ENCODE results near the gene UTS2B. TPM values are rescaled to one million over a fixed set of nuclear protein-coding genes. Genes with fewer than 3 reads are reported as not detected.

UTS2B gene, protein sequence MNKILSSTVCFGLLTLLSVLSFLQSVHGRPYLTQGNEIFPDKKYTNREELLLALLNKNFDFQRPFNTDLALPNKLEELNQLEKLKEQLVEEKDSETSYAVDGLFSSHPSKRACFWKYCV
- total RNA-seq (2014; rRNA removed; shearing (Covaris generic)), result 0.28 TPM in 1 of 2 replicates, not detected in the other

DNA sequence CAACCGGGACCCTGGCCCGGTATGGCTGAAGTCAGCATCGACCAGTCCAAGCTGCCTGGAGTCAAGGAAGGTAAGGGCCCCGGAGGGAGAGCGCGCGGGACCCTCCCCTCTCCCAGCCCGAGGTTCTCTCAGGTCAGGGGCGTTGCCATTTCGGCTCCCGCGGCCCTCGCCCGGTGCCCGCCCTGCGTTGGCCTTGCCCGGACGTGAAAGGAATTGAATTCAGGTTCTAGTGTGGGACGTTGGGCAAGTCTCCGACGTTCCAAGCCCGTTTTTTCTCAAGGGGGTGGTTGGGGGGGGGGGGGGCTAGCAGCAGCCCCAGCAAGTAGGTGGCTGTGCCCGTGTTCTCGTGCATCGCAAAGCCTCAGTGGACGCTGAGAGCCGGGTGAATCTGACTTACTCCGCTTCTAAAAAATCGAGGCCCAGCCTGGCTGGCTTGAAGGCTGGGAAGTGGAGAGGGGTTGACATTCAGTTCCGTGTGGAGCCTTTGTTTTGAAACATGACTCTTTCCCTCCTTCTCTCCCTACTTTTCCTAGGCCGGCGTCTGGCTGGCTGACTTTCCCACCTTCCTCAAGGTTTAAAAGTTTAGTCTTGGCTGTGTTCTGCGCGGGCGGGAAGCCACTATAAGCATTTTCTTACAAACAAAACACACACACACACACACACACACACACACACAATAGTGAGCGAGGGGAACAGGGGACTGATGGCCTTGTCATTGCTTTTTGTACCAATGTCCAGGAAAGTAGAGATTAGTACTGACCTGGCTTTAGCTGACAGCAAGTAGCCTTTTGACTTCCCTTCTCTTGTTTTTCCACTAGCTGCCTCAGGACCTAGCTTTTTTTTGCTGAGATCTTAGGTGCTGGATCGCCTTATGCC, at the start of gene UTS2B:
Gene UTS2B, minus strand, starts transcription at position 873 of the 876 bp plus-strand sequence. CDS start 48,337 bp downstream, outside the sequence.
- Histone ChIP-seq H3K4me3 (peak within 1 kb of the TSS; percentile 93), H3K36me3 (no peaks in the 10 kb centered on the region), H3K27ac (peak within 1 kb of the TSS; percentile 89), H3K27me3 (no peaks in the 10 kb centered on the region), H3K9me3 (replicated peaks) (no peaks in the 10 kb centered on the region), H3K4me1 (no peaks in the 10 kb centered on the region)
- peak; percentile 48 to 69 for DNase-seq

DNA sequence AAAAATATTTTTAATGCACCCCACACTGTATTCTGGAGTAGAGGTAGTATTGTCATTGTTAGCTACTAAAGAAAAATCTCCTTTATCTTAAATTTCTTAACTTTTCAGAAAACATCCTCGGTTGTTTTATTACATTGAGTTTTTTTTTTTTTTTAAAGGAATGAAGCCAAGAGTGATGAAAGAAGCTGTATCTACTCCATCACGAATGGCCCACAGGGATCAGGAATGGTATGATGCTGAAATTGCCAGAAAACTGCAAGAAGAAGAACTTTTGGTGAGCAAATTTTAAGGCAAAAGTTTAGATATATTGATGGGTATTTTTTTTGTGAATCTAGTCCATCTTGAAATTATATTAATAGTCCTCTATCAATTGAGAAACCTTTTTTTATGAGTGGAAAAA, 49.7 kb upstream of the UTS2B start:
- DNase-seq, result no peak
- H3K4me1 ChIP-seq, result peaks cover 53% of the 10 kb centered on the region
- H3K27ac ChIP-seq, result no peak overlapping the region
- no peaks in the 10 kb centered on the region for H3K27me3 ChIP-seq
- peaks cover 8% of the 10 kb centered on the region for H3K36me3 ChIP-seq
- no peak overlapping the region for H3K4me3 ChIP-seq
- no peaks in the 10 kb centered on the region for H3K9me3 ChIP-seq (replicated peaks)

DNA sequence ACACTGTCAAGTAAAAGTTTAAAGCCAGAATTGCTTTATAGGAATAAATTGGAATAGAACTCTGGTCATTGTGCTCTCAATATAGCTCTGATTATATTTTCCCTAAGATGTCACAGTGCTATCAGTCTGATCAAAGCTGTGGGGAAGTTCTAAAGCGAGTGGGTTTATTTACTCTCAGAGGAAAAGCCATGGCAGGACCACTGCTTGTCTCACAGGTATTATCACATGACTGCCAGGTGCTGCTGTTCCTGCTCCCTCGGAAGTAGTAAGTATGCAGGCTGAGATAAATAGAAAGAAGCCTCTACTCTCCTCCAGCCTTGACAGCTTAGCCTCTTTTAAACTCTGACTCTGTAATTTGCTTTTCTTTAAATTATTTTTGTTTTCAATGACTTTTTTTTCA, 49.1 kb upstream of the UTS2B start:
- Histone ChIP-seq H3K36me3 (peaks cover 8% of the 10 kb centered on the region), H3K9me3 (replicated peaks) (no peaks in the 10 kb centered on the region), H3K27me3 (no peaks in the 10 kb centered on the region), H3K4me3 (no peak overlapping the region), H3K4me1 (peaks cover 52% of the 10 kb centered on the region), H3K27ac (no peak overlapping the region)
- DNase-seq, result no peak

DNA sequence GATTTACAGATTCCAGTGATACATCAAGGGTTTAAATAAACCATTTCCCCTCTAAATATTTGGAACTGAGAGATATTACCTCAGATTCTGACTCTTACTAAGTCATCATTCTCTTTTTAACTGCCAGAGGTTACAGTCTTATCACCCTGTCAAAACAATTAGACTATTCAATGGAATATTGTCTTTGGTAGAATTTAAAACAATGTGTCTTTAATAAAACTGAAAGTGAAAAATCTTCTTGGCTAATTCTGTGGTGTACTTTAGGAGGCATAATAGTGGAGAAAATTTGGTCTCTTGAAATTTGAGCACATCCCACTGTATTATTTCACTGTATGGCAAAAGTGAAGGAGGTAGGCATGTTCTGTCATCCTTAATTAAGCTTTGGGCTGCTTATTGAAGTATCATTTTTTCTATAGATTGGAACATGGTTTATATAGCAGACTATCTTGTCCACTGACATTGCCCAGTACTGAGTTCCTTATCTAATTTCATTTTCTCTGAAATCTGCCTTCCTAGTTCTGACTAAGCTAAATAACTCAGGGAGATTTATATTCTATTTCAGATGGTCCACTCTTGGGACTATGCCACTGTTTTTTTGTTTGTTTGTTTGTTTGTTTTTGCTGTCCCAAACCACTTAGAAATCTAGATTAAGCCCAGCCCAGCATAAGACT, 48.0 kb upstream of the UTS2B start:
- Histone ChIP-seq H3K27me3 (no peaks in the 10 kb centered on the region), H3K4me3 (no peak overlapping the region), H3K36me3 (peaks cover 8% of the 10 kb centered on the region), H3K4me1 (peaks cover 41% of the 10 kb centered on the region), H3K27ac (peak overlapping the region; percentile 43; the same call in 1 of the 2 replicates), H3K9me3 (replicated peaks) (no peaks in the 10 kb centered on the region)
- DNase-seq, result peak in 1 of 2 experiments; percentile 24

DNA sequence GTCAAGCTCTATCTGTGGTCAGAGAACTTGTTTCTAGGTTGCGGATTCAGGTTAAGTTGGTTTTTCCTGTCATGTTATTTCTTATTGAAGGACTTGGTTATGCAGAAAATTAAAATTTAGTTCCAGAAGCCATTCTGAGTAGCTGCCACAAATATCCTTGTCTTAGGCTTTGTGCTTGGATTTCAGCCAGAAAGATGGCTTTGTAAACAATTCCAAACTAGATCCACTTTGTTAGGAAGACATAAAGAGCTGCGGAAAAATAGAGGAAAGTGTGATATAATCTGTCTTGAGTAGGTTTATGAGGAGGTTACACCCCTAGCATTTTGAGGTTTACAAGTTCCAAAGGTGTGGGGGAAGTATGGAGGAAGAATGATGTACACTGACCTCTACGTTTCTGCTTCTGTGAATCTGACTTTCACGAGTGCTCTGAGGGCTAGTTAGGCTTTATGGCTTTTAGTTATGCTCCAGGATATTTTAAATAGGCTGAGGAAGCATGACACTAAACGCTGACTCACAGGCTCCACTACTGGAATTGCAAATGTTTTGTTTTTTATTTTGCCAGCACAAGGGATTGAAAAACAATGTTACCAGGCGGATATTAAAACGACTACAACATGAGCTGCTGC, 46.3 kb upstream of the UTS2B start:
- Histone ChIP-seq H3K27me3 (no peaks in the 10 kb centered on the region), H3K4me3 (no peak overlapping the region), H3K9me3 (replicated peaks) (no peaks in the 10 kb centered on the region), H3K27ac (peak overlapping the region; percentile 43), H3K36me3 (peaks cover 6% of the 10 kb centered on the region; the same call in 1 of the 2 replicates), H3K4me1 (peaks cover 26% of the 10 kb centered on the region)
- peak in 1 of 2 experiments; percentile 28 for DNase-seq

DNA sequence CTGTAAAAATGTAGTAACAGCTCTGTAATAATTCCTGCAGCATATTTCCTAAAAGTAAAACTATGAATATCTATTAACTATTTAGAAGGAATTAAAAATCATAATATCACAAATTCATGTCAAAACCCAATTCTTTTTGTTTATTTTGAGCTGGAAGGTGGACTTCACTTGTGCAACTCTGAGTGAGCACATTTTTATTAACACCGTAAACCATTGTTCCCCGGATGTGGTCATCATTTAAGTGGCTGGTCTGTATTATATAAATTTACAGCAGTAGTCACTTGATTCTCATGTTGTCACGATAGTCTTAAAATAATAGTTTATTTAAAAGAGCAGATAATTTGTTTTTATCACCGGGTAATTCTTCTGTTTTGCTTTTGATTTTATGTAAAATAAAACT, 43.0 kb upstream of the UTS2B start:
- Histone ChIP-seq H3K4me3 (no peak overlapping the region), H3K27ac (no peak overlapping the region), H3K36me3 (no peaks in the 10 kb centered on the region; the same call in 1 of the 2 replicates), H3K4me1 (peaks cover 26% of the 10 kb centered on the region), H3K27me3 (no peaks in the 10 kb centered on the region), H3K9me3 (replicated peaks) (no peaks in the 10 kb centered on the region)
- DNase-seq, result no peak

DNA sequence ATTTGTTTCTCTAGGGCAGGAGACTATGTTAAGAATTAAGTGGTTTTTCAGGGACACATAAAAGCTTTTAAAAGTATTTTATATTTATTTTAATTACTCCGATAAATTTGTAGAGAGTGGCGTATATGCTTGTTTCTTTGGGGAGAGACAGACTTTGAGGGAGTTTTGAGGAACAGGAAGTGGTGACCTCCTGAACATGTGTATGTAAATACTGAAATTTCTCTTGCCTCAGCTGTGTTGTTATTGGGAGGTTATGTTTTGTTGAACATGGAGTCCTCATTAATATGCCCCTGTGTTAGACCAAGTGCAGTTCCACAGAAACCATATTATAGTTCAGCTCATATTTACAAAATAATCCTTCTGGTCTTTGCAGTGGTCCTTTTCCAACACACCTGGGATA, 41.8 kb upstream of the UTS2B start:
- no peaks in the 10 kb centered on the region; the same call in 1 of the 2 replicates for H3K36me3 ChIP-seq
- H3K9me3 ChIP-seq (replicated peaks), result no peaks in the 10 kb centered on the region
- no peak for DNase-seq
- no peak overlapping the region for H3K27ac ChIP-seq
- no peak overlapping the region for H3K4me3 ChIP-seq
- no peaks in the 10 kb centered on the region for H3K27me3 ChIP-seq
- H3K4me1 ChIP-seq, result peaks cover 14% of the 10 kb centered on the region

DNA sequence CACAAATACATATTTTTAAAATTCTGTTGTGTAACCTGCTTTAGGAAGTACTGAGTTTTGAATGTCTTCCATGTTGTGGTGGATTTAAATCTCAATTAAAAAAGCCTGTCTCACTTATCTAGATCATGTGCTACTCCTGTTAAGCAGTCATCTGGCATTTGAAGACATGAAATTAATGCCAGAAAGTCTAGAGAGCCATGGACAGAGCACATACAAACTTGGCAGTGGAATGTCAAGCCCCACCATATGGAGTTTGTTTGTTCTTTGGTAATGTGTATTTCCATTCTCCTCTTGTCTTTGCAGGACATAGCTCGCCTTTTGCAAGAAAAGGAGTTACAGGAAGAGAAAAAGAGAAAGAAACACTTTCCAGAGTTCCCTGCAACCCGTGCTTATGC, 39.3 kb upstream of the UTS2B start:
- H3K27ac ChIP-seq, result no peak overlapping the region
- H3K27me3 ChIP-seq, result no peaks in the 10 kb centered on the region
- no peak overlapping the region for H3K4me3 ChIP-seq
- H3K4me1 ChIP-seq, result 0 out of 2 replicates have a peak, but pooled peaks cover 6% of the 10 kb centered on the region
- no peak for DNase-seq
- H3K9me3 ChIP-seq (replicated peaks), result no peaks in the 10 kb centered on the region
- H3K36me3 ChIP-seq, result no peaks in the 10 kb centered on the region; the same call in 1 of the 2 replicates

DNA sequence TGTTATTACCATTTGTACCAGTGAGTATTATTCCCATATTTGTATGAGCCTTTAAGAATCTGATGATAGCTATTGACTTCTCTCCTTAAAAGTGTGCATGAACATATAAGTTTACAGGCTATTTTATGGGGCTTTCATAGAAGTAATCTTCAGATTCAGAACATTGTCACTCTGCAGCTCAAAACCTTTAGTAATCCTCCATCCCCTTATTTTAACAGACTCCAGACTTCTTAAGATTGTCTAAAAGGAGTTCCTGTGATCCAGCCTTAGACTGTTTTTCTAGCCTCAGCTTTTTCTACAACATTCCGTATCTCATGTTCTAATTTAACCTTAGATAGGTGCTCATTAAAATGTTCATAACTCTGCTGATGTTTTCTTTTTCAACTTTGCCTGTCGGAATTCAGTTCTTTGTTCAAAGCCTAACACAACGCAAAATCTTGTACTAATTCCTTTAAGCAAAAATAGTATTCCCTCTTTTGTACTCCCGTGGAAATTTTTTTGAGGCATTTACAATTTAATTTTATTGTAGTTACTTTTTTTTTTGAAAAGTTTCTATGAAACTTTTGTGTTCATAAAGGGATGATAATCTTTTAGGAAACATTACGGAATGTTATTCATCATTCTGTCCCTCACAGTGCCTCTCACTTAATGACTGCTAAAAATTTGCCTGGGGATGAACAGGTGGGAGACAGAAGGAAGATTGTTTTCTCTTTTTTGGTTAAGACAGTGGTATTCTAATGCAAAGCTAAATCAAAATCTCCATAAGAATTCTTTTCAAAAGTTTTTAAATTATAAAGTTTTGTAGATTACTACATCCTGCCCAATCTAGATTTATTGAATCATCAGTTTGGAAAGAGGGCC, 38.7 kb upstream of the UTS2B start:
- no peak for DNase-seq
- H3K4me1 ChIP-seq, result 0 out of 2 replicates have a peak, but pooled peaks cover 6% of the 10 kb centered on the region
- no peaks in the 10 kb centered on the region for H3K27me3 ChIP-seq
- no peak overlapping the region for H3K4me3 ChIP-seq
- H3K9me3 ChIP-seq (replicated peaks), result no peaks in the 10 kb centered on the region
- H3K36me3 ChIP-seq, result no peaks in the 10 kb centered on the region; the same call in 1 of the 2 replicates
- H3K27ac ChIP-seq, result no peak overlapping the region

DNA sequence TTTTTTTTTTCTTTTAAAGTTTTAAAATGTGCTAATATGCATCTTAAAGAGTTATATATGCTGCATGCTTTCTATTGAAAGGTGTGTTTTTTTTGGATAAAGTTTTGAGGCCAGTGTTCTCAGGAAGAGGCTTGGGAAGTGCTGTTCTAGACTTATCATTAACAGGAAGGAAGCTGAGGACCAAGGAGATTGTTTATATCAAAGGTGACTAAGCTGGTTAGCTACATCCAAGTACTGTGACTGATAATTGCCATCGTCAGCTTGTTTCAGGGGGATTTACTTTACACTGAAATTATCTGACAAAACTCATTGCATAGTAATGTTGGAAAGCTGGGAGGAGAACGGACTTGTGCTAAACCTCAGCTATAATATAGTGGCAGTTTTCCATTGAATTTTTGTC, 36.3 kb upstream of the UTS2B start:
- Histone ChIP-seq H3K36me3 (no peaks in the 10 kb centered on the region; the same call in 1 of the 2 replicates), H3K9me3 (replicated peaks) (no peaks in the 10 kb centered on the region), H3K4me3 (no peak overlapping the region), H3K4me1 (0 out of 2 replicates have a peak, but pooled peaks cover 6% of the 10 kb centered on the region), H3K27ac (no peak overlapping the region), H3K27me3 (no peaks in the 10 kb centered on the region)
- DNase-seq, result no peak

DNA sequence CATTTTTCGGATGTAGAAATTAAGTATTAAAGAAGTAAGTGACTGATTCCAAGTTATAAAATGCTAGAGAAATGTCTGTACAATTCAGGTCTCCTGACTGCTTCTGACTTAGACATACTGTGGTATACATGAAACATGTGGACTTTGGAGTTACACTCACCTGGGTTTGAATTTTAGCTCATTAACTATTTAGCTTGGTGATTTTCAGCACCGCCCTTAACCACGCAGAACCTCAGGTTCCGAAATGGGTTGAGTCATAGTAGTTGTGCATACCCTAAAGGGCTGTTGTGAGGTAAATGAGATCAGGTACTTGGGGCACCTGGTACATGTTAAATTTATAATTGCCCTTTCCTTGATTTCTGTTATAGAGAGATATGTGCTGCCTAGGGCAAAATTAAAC, 32.9 kb upstream of the UTS2B start:
- H3K27ac ChIP-seq, result no peak overlapping the region
- peaks cover 3% of the 10 kb centered on the region for H3K36me3 ChIP-seq
- H3K27me3 ChIP-seq, result no peaks in the 10 kb centered on the region
- no peaks in the 10 kb centered on the region for H3K9me3 ChIP-seq (replicated peaks)
- DNase-seq, result no peak
- no peak overlapping the region for H3K4me3 ChIP-seq
- H3K4me1 ChIP-seq, result no peaks in the 10 kb centered on the region

DNA sequence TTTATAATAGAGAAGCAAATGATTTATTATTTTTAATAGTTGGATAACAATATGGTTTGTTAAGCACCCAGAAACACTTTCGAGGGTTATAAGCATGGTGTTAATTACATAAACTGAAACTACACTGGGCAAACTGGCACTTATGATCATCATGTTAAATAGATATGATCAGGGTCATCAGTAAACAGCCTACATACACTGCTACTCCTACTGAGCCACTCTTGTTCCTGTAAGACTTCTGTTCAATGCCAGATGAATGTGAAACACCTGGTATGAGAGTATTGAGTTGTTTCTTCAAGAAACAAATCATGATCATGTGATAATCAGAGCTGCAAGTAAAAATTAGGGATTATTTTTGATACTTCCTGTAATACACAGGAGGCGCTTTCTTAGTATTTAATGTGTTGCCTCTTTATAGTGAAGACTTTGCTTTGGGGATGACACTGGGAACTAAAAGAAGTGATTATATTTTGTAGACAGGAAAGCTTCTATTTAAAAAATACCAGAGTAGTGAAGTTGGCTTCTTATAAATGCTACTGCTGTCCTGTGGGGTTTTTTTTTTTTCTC, 32.3 kb upstream of the UTS2B start:
- H3K27me3 ChIP-seq, result no peaks in the 10 kb centered on the region
- no peaks in the 10 kb centered on the region for H3K9me3 ChIP-seq (replicated peaks)
- H3K4me1 ChIP-seq, result no peaks in the 10 kb centered on the region
- DNase-seq, result no peak
- no peak overlapping the region for H3K4me3 ChIP-seq
- peaks cover 3% of the 10 kb centered on the region for H3K36me3 ChIP-seq
- no peak overlapping the region for H3K27ac ChIP-seq

DNA sequence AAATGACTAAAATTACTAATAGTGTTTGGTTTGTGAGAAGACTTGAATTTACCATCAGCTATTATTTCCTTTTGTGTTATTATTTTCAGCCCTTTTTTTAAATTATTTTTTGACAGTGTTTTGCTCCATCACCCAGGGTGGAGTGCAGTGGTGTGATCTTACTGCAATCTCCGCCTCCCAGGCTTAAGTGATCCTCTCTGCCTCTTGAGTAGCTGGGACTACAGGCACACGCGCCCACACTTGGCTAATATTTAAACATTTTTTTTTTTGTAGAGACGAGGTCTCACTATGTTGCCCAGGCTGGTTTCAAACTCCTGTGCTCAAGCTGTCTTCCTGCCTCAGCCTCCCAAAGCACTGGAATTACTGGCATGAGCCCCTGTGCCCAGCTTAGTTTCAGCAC, 31.7 kb upstream of the UTS2B start:
- no peak for DNase-seq
- Histone ChIP-seq H3K9me3 (replicated peaks) (no peaks in the 10 kb centered on the region), H3K27me3 (no peaks in the 10 kb centered on the region), H3K4me3 (no peak overlapping the region), H3K36me3 (peaks cover 3% of the 10 kb centered on the region), H3K27ac (no peak overlapping the region), H3K4me1 (no peaks in the 10 kb centered on the region)

DNA sequence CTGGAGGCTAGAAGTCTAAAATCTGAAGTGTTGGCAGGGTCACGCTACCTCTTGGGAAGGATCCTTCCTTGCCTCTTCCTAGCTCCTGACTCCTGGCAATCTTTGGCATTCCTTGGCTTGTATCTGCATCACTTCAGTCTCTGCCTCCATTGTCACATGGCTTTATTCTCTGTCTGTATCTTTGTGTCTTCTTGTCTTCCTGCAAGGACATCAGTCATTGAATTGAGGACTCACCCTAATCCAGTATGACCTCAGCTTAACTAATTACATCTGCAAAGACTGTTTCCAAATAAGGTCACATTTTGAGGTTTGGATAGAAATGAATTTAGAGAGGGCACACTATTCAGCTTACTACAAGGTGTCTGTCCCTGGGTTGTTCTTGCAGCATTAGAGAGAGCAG, 31.1 kb upstream of the UTS2B start:
- H3K27me3 ChIP-seq, result no peaks in the 10 kb centered on the region
- no peak for DNase-seq

More for the DNA sequence above, 31.1 kb upstream of the UTS2B start:
- no peaks in the 10 kb centered on the region for H3K9me3 ChIP-seq (replicated peaks)
- H3K4me3 ChIP-seq, result no peak overlapping the region
- H3K4me1 ChIP-seq, result no peaks in the 10 kb centered on the region
- no peak overlapping the region for H3K27ac ChIP-seq
- H3K36me3 ChIP-seq, result peaks cover 3% of the 10 kb centered on the region

All from SJCRH30 (cell line).